Brain pericyte (primary cell): ENCODE results near the gene MTMR1.

ENCODE experiments used
- DNase-seq: peaks from one replicate; pipeline ENCODE4 v3.0.0-alpha.2; 2012; ENCODE audit warnings: low read depth, low spot score

Gene MTMR1

DNA sequence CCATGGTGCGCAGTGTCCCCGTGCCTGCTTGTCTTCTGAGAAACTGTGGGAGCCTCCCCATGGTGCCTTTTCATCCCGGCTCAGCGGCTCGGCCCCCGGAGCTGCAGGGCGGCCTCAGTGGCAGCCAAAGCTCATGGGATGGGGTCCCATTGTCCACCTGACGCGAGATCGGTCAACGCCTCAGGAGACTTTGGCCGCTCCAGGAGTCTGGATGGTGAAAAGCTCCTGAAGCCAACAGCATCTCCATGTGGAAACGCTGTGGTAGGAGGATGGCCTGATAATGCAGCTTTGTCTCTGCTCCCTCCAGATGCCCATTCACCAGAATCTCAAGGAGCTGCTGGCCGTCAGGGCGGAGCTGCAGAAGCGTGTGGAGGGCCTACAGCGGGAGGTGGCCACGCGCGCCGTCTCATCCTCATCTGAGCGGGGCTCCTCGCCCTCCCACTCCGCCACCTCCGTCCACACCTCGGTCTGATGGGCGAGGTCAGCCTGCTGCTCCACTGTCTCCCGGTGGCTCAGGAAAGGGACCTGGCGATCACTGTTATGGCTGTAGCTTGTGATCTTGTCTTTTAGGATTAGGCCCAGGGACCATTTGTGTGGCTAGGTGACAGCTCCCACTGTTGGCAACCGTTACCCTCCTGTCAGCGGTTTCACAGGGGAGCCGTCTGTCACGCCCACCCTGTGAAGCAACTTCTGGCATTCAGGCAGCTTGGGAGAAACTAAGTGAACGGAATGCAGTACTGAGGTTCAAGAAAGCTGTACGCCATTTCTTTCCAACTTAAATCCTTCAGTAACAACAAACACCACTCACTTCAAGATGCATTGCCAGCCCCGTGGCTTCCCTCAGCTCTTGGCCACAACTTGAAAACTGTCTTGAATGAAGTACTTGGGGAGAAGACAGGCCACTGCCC lies 69.3 kb downstream of the MTMR1 start:
- DNase-seq = no peak

DNA sequence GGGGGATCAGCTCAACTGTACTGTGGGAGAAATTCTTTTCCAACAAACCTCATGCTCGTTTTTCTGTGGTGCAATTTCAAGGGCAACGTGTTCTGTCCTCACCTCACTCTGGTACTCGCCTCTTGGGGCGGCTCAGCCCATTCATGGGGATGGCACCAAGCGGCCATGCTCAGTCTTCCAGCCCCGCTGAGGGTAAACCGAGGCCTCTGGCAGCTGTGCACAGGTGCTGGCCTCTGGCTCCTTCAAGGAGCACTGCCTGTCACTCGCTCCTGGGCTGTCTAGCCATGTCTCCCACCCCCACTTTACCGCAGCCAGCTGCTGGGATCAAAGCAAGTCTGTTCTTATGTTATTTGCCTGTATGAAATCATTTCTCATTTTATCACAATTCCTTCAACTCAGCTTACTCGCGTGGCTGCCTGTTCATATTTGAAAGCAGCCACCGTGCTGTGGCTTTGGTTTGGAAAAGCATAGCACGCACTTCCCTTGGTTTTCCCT lies 70.2 kb downstream of the MTMR1 start:
- DNase-seq = no peak

- DNase-seq = no peak
These were observed 70.6 kb downstream of the MTMR1 start for GRCh38 chrX:150763810-150764209.

DNA sequence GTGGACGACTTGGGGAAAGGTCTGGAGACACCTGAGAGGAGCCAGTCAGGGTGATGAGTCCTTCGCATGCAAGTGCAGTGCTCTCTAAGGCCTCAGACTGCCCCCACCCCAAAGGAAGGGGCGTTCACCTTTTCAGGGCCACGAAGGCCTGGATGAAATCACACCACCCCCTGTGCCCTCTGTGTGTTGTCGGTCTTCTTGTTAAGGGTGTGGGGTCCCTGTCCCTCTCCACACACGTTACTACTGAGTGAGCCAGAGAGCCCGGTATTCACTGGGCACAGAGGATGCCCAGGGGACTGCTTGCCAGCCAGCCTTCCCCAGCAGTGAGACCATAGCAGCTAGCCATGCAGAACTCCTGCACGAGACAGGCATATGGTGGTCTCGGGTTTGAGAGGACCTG lies 72.0 kb downstream of the MTMR1 start:
- no peak for DNase-seq

DNA sequence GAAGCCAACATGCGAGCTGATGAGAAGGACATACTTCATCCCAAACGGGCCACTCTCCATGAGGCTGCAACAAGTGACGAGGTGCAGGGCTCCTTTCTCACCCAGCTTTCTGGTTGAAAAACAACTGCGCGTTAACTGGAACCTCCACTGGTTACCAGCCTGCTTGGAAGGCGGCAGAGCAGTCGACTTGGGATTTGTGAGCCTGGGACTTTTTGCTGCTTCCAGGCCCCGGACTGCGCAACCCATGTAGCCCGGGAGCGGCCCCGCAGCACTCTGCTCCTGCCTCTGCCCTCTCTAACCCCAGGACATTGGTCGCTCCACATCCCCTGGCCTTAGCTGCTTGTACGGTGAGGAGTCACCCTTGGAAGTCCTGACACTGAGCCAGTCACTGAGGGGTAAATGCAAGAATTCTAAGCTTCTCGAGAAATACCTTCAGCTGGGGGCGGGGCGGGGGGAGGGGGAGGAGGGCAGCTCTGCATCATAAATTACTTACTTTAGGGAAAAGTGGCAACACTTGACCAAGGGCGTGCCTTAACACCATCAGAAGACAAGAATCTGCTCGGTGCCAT lies 72.7 kb downstream of the MTMR1 start:
- no peak for DNase-seq

DNA sequence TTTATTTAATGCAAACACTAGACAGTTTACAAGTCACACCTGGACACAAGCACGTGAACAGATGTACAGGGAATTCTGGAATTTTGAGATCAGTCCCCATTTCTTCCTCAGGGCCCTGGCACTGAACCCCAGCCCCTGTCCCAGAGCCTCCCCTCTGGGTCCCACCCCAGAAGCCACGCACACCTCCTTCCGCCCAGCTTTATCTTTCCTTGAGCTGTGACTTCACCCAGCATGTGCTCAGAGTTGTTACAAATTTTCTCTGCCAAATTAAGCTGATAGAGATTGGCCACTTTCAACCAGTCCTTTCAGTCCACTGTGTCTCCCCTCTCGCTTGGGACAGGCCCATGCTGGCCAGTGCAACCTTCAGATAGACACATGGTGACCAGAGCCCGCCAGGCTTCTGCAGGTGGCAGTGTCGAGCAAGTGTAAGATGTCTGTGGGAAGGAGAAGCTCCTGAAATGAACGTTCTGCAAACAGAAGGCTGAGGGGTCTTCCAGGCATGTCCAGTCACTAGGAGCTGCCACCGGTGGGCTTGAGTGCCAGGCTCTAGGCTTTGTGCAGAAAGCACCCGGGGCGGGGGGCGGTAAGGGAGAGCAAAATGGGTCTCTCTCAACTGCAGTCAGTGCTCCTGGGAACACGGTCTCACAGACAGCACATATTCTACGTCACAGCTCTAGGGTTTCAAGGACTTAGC lies 73.3 kb downstream of the MTMR1 start:
- DNase-seq = no peak

DNA sequence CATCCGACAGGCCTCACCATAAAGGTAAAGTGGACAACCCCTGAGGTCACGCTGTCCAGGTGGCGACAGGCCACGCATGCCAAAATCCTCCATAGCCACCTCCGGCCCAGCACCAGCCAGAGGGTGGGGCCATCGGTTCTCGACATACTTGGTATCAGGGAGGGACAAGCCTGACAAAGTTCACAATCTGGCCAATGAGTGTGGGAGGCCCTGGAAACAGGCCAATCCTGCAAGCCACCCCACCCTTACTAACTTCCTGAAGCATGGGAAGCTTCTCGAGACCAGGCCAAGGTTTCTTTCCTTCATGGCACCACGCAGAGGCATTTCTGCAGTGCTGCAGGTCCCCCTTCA lies 73.8 kb downstream of the MTMR1 start:
- DNase-seq = no peak

- peak; percentile 1 for DNase-seq
These were observed 74.4 kb downstream of the MTMR1 start for GRCh38 chrX:150767475-150768131.

- no peak for DNase-seq
These were observed 74.9 kb downstream of the MTMR1 start for GRCh38 chrX:150768132-150768485.

- no peak for DNase-seq
These were observed 75.5 kb downstream of the MTMR1 start for GRCh38 chrX:150768580-150769190.

DNA sequence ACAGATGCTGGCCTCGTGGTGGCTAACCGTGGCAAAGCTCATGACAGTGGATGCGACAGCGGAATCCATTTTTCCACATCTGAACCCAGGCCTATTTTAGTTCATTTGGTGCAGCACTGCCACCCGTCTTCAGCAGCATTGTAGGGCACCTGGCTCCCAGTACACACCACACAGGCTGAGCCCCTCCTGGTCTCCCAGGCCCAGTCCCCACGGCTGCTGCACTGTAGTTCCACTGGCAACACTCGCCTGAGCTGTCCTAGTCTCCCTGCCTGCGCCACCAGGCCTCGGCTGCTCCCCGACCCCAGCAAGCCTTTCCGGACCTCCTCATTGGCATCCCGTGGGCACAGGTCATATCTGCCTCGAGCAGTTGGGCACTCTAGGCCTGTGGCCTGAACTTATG lies 76.2 kb downstream of the MTMR1 start:
- DNase-seq = no peak

DNA sequence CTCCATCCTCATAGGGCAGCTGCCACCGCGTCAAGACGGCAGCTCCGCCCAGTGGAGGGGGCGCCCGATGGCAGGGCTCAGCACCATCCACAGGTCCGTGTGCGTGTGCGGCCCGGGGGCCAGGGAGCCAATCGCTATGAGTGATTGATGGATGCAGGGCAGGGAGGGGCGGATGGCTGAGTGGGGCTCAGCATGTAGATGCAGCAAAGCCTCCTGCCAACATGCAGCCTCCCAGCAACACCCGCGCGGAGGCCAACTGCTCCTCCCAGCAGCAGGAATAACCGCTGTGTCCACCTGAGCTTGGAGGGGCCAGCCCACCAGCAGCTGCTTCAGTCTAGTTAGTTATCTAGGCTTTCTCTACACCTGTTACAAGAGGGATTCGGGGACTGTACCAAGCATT lies 77.4 kb downstream of the MTMR1 start:
- DNase-seq = no peak

GRCh38 chrX:150771116-150771515 lies 77.9 kb downstream of the MTMR1 start:
- DNase-seq = no peak

GRCh38 chrX:150772150-150772970 lies 79.2 kb downstream of the MTMR1 start:
- peak; percentile 2 for DNase-seq

GRCh38 chrX:150773117-150773516 lies 79.9 kb downstream of the MTMR1 start:
- no peak for DNase-seq

- no peak for DNase-seq
These were observed 80.4 kb downstream of the MTMR1 start for GRCh38 chrX:150773634-150774033.

DNA sequence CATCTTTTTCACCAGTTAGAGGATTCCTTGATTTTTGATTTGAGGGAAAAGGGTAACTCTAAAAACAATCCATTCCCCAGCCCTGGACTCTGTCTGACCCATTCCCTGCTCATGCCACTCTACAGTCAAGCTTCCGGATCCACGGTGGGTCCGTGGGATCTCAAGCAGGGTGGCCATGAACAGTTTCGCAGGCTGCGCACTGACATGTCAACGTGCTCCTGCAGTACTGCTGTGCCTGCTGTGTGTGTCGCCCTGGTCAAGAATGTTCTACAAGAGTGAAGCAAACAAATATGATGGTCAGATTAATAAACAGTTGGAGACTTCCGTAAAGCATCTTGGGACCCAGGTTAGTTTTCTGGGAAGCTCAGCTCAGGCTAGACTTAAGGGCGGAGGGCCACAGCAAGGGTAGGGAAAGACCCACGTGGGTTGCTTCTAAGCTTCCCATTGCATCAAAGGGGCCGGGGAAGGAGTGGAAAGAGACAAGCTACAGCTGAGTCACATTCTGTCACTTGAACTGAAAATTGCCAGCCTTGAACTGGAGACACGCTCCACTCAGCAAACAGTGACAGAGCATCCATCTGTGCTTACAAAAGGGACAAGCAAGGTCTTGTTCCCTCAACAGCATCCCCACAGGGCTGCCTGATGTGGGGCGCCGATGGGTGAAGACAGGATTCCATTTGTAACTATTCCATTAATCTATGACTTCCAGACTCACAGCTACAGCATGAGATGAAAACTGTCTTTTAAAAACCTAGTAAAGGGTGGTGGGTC lies 81.8 kb downstream of the MTMR1 start:
- no peak for DNase-seq

DNA sequence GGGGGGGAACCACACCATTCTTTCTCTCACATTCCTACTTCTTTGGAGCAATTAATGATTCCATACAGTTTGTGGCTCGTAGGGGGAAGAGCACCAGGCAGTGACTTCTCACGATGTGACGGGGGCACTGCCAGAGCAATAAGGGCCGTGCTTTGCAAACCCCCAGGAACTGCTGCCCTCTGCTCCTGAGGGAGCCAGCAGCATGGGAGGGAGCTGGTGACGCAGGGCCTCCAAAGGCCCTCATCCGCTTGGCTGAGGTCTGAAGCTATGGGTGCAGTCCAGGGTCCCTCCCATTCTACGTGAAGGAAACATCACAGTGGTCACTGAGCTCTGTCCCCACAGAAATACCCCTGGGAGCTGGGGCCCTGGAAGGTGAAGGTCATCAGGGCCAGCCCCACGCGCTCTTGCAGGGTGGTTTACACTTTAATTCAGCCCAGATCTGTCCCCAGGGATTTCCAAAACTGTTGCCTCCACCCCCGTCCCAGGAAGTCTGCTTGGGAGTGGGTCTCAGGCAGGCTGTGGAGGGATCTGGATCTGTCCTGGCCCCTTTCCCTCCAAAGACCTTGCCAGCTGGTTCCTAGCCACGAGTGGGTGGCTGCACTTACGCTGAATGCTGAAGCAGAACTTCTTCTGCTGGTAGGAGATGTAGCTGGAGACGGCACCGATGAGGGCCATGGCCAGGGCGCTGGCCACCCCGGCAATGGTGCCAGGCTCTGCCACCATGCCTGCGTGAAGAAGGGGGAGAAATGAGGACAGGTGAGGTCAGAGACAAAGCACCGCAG lies 82.6 kb downstream of the MTMR1 start:
- no peak for DNase-seq

DNA sequence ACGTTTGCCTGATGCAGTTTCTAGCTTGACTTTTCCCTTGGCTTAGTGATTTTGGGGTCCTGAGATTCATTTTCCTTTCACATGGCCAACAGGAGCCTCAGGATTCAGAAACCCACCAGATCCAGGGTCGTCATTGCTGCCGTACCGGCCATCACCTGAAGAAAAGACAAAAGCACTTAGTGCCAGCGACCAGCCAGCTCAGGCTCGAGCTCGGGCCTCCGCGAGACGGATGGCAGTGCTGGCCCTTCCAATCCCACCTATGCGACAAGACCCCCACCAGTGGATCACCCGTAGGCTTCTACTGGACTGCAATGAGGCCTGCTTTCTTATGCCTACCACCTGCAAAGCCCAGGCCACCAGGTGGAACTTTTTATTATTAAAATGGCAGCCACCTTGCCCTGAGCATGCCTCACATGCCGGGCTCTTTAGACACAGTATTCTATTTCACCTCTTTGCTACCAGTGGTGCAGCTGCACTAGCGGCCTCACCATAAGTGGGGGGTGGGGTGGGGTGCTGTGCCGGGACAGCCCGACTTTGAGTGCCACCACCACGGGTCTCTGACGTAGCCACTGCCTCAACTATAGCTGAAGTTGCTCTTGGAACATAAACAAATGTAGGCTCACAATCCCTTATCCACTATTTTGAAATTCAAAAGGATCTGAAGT lies 84.3 kb downstream of the MTMR1 start:
- DNase-seq = no peak
